ENCODE data around the gene STUM. TPM values are rescaled to one million over a fixed set of nuclear protein-coding genes. Genes with fewer than 3 reads are reported as not detected.

The STUM gene
- polyA plus RNA-seq, 1 of the 3 experiments (the other 2 are of a cell fraction) = not detected

DNA sequence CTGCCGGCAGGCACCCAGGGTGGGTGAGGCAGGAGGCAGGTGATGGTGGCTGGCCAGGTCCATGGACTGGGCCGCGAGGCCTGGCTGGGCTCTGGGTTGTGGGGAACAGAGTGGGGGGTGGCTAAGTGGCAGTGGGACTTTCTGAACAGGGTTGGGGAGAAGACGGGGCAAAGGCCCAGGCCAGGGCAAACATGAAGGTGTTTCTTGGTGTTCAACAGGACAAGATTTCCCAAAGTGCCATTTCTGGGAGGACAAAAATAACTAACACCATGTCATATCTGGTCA is 26.8 kb downstream of the STUM start:
- H3K79me2 ChIP-seq (ENCODE audit: insufficient read depth) = no peaks in the 10 kb centered on the region
- ChIA-PET POLR2A (no interaction called here), CTCF (interaction anchor here (0.6 to 1.2 kb wide), 3 partner anchors 25 to 51 kb away, joined by 3 to 4 read pairs (median 3); no protein-coding TSS in a partner anchor)
- no peak for DNase-seq
- H3K27ac ChIP-seq (ENCODE audit: low read depth in 2 of 2, low read length in 1 of 2) = no peak overlapping the region
- H3K4me2 ChIP-seq = no peak overlapping the region
- no peak overlapping the region for H2AFZ ChIP-seq (ENCODE audit: low read depth)
- no peaks in the 10 kb centered on the region for H3K9me3 ChIP-seq
- H3K4me3 ChIP-seq (ENCODE audit: low read depth in 2 of 2, low read length in 1 of 2) = no peak overlapping the region
- H3K36me3 ChIP-seq (replicated peaks in 1 of 2; ENCODE audit: control insufficient read depth in 1 of 2, insufficient read depth in 2 of 2, low read length in 1 of 2) = no peaks in the 10 kb centered on the region
- WGBS (ENCODE audit: low lambda C conversion rate) = 86% methylated on average over 4 of the region's 4 CpGs
- no peak overlapping the region for H3K9ac ChIP-seq
- H3K4me1 ChIP-seq (ENCODE audit: control insufficient read depth in 1 of 2, insufficient read depth in 2 of 2, low read depth in 1 of 2, low read length in 1 of 2) = peaks cover 0 to 9% of the 10 kb centered on the region in 2 experiments; a peak in 1 of 4 replicates
- TF ChIP-seq ELF1 (IDR thresholded peaks at IDR 0.05) (no peak), YY1 (IDR thresholded peaks at IDR 0.05; ENCODE audit: low read depth) (no peak), RFX5 (IDR thresholded peaks at IDR 0.05; ENCODE audit: low read length) (no peak), FOSL2 (IDR thresholded peaks at IDR 0.05; ENCODE audit: borderline replicate concordance, low read depth) (no peak), GATA2 (CRISPR knock-in tag; IDR thresholded peaks at IDR 0.05) (no peak), RAD21 (IDR thresholded peaks at IDR 0.05; ENCODE audit: low read length) (no peak), EP300 (IDR thresholded peaks at IDR 0.05; ENCODE audit: borderline replicate concordance in 1 of 2, low read depth in 1 of 2, low read length in 1 of 2) (no peak)
- TF ChIP-seq, protein P1, sequence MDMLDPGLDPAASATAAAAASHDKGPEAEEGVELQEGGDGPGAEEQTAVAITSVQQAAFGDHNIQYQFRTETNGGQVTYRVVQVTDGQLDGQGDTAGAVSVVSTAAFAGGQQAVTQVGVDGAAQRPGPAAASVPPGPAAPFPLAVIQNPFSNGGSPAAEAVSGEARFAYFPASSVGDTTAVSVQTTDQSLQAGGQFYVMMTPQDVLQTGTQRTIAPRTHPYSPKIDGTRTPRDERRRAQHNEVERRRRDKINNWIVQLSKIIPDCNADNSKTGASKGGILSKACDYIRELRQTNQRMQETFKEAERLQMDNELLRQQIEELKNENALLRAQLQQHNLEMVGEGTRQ (IDR thresholded peaks at IDR 0.05; ENCODE audit: borderline replicate concordance, low read depth, low read length) = no peak
- no peaks in the 10 kb centered on the region for H4K20me1 ChIP-seq (ENCODE audit: insufficient read depth)
- no peaks in the 10 kb centered on the region; the same call in 1 of the 2 replicates for H3K27me3 ChIP-seq (ENCODE audit: insufficient read depth)
- H3F3A ChIP-seq (replicated peaks; ENCODE audit: insufficient read depth) = no peaks in the 10 kb centered on the region
- no peaks in the 10 kb centered on the region for H3K9me2 ChIP-seq

DNA sequence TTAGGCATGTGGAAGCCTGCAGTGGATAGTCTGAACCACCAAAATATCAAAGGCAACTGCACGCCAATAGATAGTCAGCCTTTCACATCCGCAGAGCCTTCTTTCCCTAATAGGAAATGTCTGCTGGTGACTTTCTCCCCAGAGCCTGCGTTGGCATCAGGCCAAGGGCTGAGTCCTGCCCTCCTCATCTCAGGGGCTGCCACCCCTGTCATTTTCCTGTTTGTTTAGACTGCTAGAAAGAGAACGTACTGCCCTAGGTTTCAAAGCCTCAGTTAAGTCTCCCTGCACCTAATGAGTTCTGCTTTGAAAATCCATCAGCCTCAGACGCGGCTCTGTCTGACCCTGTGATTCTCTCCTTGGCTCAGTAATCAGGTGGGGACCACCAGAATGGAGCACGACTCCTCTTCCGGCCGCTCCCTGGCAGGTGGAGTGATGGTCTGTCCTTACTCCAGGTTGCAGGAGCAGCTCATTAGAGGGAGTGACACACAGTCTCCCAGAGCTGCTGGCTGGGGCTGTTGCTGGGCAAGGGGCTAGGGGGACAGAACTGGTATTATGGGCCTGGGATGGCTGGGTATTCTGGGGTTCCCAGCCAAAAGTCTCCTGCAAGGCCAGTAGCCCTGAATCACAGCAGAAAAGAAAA is 27.3 kb downstream of the STUM start:
- Histone ChIP-seq H3F3A (replicated peaks; ENCODE audit: insufficient read depth) (no peaks in the 10 kb centered on the region), H3K27ac (ENCODE audit: low read depth in 2 of 2, low read length in 1 of 2) (no peak overlapping the region), H4K20me1 (ENCODE audit: insufficient read depth) (no peaks in the 10 kb centered on the region), H3K4me3 (ENCODE audit: low read depth in 2 of 2, low read length in 1 of 2) (no peak overlapping the region), H3K9me3 (no peaks in the 10 kb centered on the region), H3K4me2 (no peak overlapping the region), H3K9me2 (no peaks in the 10 kb centered on the region), H2AFZ (ENCODE audit: low read depth) (no peak overlapping the region), H3K27me3 (ENCODE audit: insufficient read depth) (no peaks in the 10 kb centered on the region; the same call in 1 of the 2 replicates), H3K79me2 (ENCODE audit: insufficient read depth) (no peaks in the 10 kb centered on the region), H3K36me3 (replicated peaks in 1 of 2; ENCODE audit: control insufficient read depth in 1 of 2, insufficient read depth in 2 of 2, low read length in 1 of 2) (no peaks in the 10 kb centered on the region), H3K4me1 (ENCODE audit: control insufficient read depth in 1 of 2, insufficient read depth in 2 of 2, low read depth in 1 of 2, low read length in 1 of 2) (peaks cover 0 to 9% of the 10 kb centered on the region in 2 experiments; a peak in 1 of 4 replicates), H3K9ac (no peak overlapping the region)
- ChIA-PET POLR2A (no interaction called here), CTCF (interaction anchor here (0.6 to 1.2 kb wide), 3 partner anchors 25 to 50 kb away, joined by 3 to 4 read pairs (median 3); no protein-coding TSS in a partner anchor)
- WGBS (ENCODE audit: low lambda C conversion rate) = 54% methylated on average over 8 of the region's 9 CpGs
- TF ChIP-seq, protein P1 (IDR thresholded peaks at IDR 0.05; ENCODE audit: borderline replicate concordance, low read depth, low read length) = no peak
- TF ChIP-seq, protein P2, sequence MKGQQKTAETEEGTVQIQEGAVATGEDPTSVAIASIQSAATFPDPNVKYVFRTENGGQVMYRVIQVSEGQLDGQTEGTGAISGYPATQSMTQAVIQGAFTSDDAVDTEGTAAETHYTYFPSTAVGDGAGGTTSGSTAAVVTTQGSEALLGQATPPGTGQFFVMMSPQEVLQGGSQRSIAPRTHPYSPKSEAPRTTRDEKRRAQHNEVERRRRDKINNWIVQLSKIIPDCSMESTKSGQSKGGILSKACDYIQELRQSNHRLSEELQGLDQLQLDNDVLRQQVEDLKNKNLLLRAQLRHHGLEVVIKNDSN (IDR thresholded peaks at IDR 0.05; ENCODE audit: borderline replicate concordance, low read depth) = no peak
- no peak for TF ChIP-seq JUND (IDR thresholded peaks at IDR 0.05)
- no peak for TF ChIP-seq TAF1 (IDR thresholded peaks at IDR 0.05; ENCODE audit: borderline replicate concordance, low read depth, low read length)
- TF ChIP-seq POLR2AphosphoS5 (IDR thresholded peaks at IDR 0.05; ENCODE audit: low read depth, low read length) = no peak
- TF ChIP-seq, protein P3, sequence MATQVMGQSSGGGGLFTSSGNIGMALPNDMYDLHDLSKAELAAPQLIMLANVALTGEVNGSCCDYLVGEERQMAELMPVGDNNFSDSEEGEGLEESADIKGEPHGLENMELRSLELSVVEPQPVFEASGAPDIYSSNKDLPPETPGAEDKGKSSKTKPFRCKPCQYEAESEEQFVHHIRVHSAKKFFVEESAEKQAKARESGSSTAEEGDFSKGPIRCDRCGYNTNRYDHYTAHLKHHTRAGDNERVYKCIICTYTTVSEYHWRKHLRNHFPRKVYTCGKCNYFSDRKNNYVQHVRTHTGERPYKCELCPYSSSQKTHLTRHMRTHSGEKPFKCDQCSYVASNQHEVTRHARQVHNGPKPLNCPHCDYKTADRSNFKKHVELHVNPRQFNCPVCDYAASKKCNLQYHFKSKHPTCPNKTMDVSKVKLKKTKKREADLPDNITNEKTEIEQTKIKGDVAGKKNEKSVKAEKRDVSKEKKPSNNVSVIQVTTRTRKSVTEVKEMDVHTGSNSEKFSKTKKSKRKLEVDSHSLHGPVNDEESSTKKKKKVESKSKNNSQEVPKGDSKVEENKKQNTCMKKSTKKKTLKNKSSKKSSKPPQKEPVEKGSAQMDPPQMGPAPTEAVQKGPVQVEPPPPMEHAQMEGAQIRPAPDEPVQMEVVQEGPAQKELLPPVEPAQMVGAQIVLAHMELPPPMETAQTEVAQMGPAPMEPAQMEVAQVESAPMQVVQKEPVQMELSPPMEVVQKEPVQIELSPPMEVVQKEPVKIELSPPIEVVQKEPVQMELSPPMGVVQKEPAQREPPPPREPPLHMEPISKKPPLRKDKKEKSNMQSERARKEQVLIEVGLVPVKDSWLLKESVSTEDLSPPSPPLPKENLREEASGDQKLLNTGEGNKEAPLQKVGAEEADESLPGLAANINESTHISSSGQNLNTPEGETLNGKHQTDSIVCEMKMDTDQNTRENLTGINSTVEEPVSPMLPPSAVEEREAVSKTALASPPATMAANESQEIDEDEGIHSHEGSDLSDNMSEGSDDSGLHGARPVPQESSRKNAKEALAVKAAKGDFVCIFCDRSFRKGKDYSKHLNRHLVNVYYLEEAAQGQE (IDR thresholded peaks at IDR 0.05; ENCODE audit: low read depth, low read length) = no peak
- TF ChIP-seq RFX5 (IDR thresholded peaks at IDR 0.05; ENCODE audit: low read length) = no peak
- TF ChIP-seq RAD21 (IDR thresholded peaks at IDR 0.05; ENCODE audit: low read length) = no peak
- TF ChIP-seq NRF1 (IDR thresholded peaks at IDR 0.05; ENCODE audit: low read depth, low read length) = no peak
- no peak for TF ChIP-seq SMC3 (IDR thresholded peaks at IDR 0.05; ENCODE audit: low read depth, low read length)
- TF ChIP-seq FOXM1 (IDR thresholded peaks at IDR 0.05; ENCODE audit: low read depth) = no peak
- TF ChIP-seq FOSL2 (IDR thresholded peaks at IDR 0.05; ENCODE audit: borderline replicate concordance, low read depth) = no peak
- no peak for TF ChIP-seq MXI1 (IDR thresholded peaks at IDR 0.05; ENCODE audit: low read depth, low read length)
- TF ChIP-seq, protein P4, sequence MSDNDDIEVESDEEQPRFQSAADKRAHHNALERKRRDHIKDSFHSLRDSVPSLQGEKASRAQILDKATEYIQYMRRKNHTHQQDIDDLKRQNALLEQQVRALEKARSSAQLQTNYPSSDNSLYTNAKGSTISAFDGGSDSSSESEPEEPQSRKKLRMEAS (IDR thresholded peaks at IDR 0.05; ENCODE audit: low read depth) = no peak
- TF ChIP-seq, protein P5, sequence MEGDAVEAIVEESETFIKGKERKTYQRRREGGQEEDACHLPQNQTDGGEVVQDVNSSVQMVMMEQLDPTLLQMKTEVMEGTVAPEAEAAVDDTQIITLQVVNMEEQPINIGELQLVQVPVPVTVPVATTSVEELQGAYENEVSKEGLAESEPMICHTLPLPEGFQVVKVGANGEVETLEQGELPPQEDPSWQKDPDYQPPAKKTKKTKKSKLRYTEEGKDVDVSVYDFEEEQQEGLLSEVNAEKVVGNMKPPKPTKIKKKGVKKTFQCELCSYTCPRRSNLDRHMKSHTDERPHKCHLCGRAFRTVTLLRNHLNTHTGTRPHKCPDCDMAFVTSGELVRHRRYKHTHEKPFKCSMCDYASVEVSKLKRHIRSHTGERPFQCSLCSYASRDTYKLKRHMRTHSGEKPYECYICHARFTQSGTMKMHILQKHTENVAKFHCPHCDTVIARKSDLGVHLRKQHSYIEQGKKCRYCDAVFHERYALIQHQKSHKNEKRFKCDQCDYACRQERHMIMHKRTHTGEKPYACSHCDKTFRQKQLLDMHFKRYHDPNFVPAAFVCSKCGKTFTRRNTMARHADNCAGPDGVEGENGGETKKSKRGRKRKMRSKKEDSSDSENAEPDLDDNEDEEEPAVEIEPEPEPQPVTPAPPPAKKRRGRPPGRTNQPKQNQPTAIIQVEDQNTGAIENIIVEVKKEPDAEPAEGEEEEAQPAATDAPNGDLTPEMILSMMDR (IDR thresholded peaks at IDR 0.05) = no peak
- peak; percentile 71 for DNase-seq
